ENCODE measurements around the gene ANKRD33.

ANKRD33 gene

GRCh38 chr12:51844854-51845253 lies 43.0 kb upstream of the ANKRD33 start:
- Histone ChIP-seq H3K27ac (no peak overlapping the region), H3K4me1 (ENCODE audit: control insufficient read depth in 1 of 2, insufficient read depth in 1 of 2, low read depth in 1 of 2, low read length in 1 of 2) (peaks cover 0 to 16% of the 10 kb centered on the region in 2 experiments), H3K36me3 (no peaks in the 10 kb centered on the region), H3K27me3 (peaks cover 96% of the 10 kb centered on the region), H3K4me3 (ENCODE audit: low read depth in 1 of 2, low read length in 1 of 2) (no peak overlapping the region), H3K9me3 (no peaks in the 10 kb centered on the region)
- TF ChIP-seq CTCF (IDR thresholded peaks at IDR 0.05) = no peak

DNA sequence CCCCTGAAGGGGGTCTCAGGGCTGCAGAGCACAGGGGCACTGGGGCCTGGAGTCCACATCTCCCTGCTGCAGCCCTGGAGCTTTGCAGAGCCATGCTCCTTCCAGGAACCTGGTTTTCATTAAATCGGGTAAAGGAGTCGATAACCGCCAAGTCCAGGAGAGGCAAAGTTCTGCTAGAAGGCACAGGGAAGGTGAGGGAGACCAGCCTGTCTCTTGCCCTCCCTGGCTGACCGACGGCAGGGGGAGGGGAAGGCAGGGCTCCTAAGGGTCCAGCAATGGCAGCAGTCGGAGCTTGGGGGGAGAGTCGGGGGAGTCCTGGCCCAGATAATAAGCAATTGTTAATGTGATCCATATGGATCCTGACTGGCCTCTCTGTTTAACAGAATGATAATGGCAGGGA lies 42.4 kb upstream of the ANKRD33 start:
- H3K4me3 ChIP-seq (ENCODE audit: low read depth in 1 of 2, low read length in 1 of 2) = no peak overlapping the region
- H3K36me3 ChIP-seq = no peaks in the 10 kb centered on the region
- peaks cover 0 to 16% of the 10 kb centered on the region in 2 experiments for H3K4me1 ChIP-seq (ENCODE audit: control insufficient read depth in 1 of 2, insufficient read depth in 1 of 2, low read depth in 1 of 2, low read length in 1 of 2)
- H3K9me3 ChIP-seq = no peaks in the 10 kb centered on the region
- TF ChIP-seq CTCF (IDR thresholded peaks at IDR 0.05) = no peak
- H3K27ac ChIP-seq = no peak overlapping the region
- peaks cover 99% of the 10 kb centered on the region for H3K27me3 ChIP-seq

DNA sequence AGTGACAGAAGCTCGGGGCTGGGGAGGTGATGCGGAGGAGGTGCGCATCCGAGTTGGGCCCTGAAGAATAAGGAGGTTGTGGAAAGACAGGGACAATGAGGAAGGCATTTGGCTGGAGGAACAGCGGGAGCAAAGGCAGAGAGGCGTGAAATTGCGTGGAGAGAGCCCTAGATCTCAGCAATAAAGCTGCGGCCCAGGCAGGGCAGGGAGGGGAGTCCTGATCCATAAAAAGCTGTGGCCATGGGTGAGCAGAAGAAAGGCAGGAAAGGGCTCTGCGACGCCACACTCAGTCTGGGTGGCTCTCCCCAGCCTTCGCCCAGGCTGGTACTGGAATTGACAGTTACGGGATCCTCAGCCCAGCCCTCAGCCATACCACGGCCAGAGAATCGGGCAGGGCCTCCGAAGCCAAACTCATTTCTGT lies 41.6 kb upstream of the ANKRD33 start:
- peaks cover 3 to 17% of the 10 kb centered on the region in 2 experiments for H3K4me1 ChIP-seq (ENCODE audit: control insufficient read depth in 1 of 2, insufficient read depth in 1 of 2, low read depth in 1 of 2, low read length in 1 of 2)
- H3K9me3 ChIP-seq = no peaks in the 10 kb centered on the region
- peaks cover 99% of the 10 kb centered on the region for H3K27me3 ChIP-seq
- H3K36me3 ChIP-seq = no peaks in the 10 kb centered on the region
- H3K27ac ChIP-seq = no peak overlapping the region
- H3K4me3 ChIP-seq (ENCODE audit: low read depth in 1 of 2, low read length in 1 of 2) = no peak overlapping the region
- TF ChIP-seq CTCF (IDR thresholded peaks at IDR 0.05) = no peak

- Histone ChIP-seq H3K27me3 (peaks cover 99% of the 10 kb centered on the region), H3K27ac (no peak overlapping the region)
Observed at GRCh38 chr12:51846911-51847642, 40.8 kb upstream of the ANKRD33 start.

DNA sequence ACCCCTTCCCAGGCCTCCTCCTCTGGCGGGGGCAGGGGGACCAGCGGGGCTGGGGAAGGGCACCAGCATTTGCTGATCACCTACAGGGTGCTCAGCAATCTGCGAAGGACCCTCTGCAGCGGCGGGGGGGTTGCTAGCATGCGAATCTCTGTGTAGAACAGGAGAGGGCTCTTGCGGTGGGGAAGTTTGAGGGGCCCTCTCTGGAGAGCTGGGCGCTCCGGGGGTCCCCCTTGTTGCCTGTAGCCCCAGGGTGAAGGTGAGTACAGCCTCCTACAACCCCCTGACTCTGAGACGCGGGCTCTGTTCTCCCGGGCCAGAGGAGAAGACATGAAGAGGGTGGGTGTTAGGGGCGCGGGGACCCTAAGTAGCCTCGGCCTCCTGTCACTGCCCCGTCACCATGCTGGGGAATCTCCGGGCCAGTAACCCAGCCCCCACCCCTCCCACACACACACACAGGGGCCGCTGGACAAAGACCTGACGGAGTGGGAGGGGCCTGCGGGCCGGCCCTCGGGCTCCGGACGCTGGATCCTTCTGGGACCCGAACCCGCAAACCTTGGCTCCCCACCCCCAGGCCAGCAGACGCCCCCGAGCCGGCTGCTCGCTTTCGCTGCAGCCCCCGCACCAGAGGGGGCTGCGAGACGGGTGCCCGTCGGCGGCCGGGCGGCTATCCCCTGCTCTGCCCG lies 40.1 kb upstream of the ANKRD33 start:
- no peak for TF ChIP-seq CTCF (IDR thresholded peaks at IDR 0.05)
- peaks cover 99% of the 10 kb centered on the region for H3K27me3 ChIP-seq
- no peaks in the 10 kb centered on the region for H3K36me3 ChIP-seq
- H3K4me1 ChIP-seq (ENCODE audit: control insufficient read depth in 1 of 2, insufficient read depth in 1 of 2, low read depth in 1 of 2, low read length in 1 of 2) = peaks cover 13 to 26% of the 10 kb centered on the region in 2 experiments
- no peaks in the 10 kb centered on the region for H3K9me3 ChIP-seq
- H3K4me3 ChIP-seq (ENCODE audit: low read depth in 1 of 2, low read length in 1 of 2) = peak overlapping the region in 1 of 2 experiments; percentile 21
- no peak overlapping the region for H3K27ac ChIP-seq

More at GRCh38 chr12:51846911-51847642, 40.8 kb upstream of the ANKRD33 start:
- Histone ChIP-seq H3K4me3 (ENCODE audit: low read depth in 1 of 2, low read length in 1 of 2) (no peak overlapping the region), H3K9me3 (no peaks in the 10 kb centered on the region), H3K36me3 (no peaks in the 10 kb centered on the region), H3K4me1 (ENCODE audit: control insufficient read depth in 1 of 2, insufficient read depth in 1 of 2, low read depth in 1 of 2, low read length in 1 of 2) (peaks cover 11 to 25% of the 10 kb centered on the region in 2 experiments)
- no peak for TF ChIP-seq CTCF (IDR thresholded peaks at IDR 0.05)

All from neutrophil (primary cell).